GM23338 (cell line): Measurements from ENCODE around the gene NTN4. TPM values are rescaled to one million over a fixed set of nuclear protein-coding genes. Genes with fewer than 3 reads are reported as not detected.

Source experiments
- ATAC-seq: fragments of 200-7000 bp; cut with Tn5 transposase; 3 replicates; pipeline ENCODE4 v1.9.1; 2020
- DNase-seq: peaks from one replicate; pipeline ENCODE4 v3.0.0-alpha.2; 2015; ENCODE audit warnings: low spot score
- H2AFZ ChIP-seq: fragments of 200-600 bp; sonication (generic); 2 replicates; pipeline ENCODE4 v1.8.0; 2016; ENCODE audit warnings: antibody characterized with exemption, mild to moderate bottlenecking, moderate library complexity
- H3F3A ChIP-seq: fragments of 200-600 bp; sonication (generic); replicated peaks from 2 replicates; pipeline ENCODE4 v1.8.0; 2017; ENCODE audit warnings: antibody characterized with exemption, mixed run types, low read depth
- H3K27ac ChIP-seq: fragments of 200-600 bp; sonication (generic); 2 replicates; pipeline ENCODE4 v1.6.1; 2016; ENCODE audit warnings: low read depth
- H3K27me3 ChIP-seq: fragments of 200-600 bp; sonication (generic); 2 replicates; pipeline ENCODE4 v1.8.0; 2016; ENCODE audit warnings: mild to moderate bottlenecking, mixed run types, moderate library complexity; ENCODE audit not compliant: insufficient read depth
- H3K36me3 ChIP-seq: fragments of 200-600 bp; sonication (generic); 2 replicates; pipeline ENCODE4 v1.8.0; 2016; ENCODE audit warnings: mild to moderate bottlenecking; ENCODE audit not compliant: insufficient read depth
- H3K4me1 ChIP-seq: fragments of 200-600 bp; sonication (generic); 2 replicates; pipeline ENCODE4 v1.8.0; 2016; ENCODE audit warnings: mild to moderate bottlenecking, moderate library complexity; ENCODE audit not compliant: insufficient read depth
- H3K4me2 ChIP-seq: fragments of 200-600 bp; sonication (generic); 2 replicates; pipeline ENCODE4 v1.7.1; 2017; ENCODE audit warnings: mixed run types
- H3K4me3 ChIP-seq: fragments of 200-600 bp; sonication (generic); 2 replicates; pipeline ENCODE4 v1.6.1; 2016; ENCODE audit warnings: mixed run types
- H3K79me2 ChIP-seq: fragments of 200-600 bp; sonication (generic); replicated peaks from 2 replicates; pipeline ENCODE4 v1.8.0; 2017; ENCODE audit warnings: mild to moderate bottlenecking; ENCODE audit not compliant: insufficient read depth
- H3K9me2 ChIP-seq: fragments of 200-600 bp; sonication (generic); 2 replicates; pipeline ENCODE4 v1.8.0; 2017; ENCODE audit not compliant: insufficient read depth
- H4K20me1 ChIP-seq: fragments of 200-600 bp; sonication (generic); replicated peaks from 2 replicates; pipeline ENCODE4 v1.8.0; 2017; ENCODE audit warnings: mild to moderate bottlenecking; ENCODE audit not compliant: insufficient read depth
- H3K27ac Mint-ChIP-seq: 2 replicates; pipeline ENCODE4 v1.8.0; 2020; ENCODE audit warnings: inconsistent platforms, mild to moderate bottlenecking, moderate library complexity, mixed read lengths
- H3K27me3 Mint-ChIP-seq: 3 replicates; pipeline ENCODE4 v1.8.0; 2022; ENCODE audit warnings: low read depth, mild to moderate bottlenecking, moderate library complexity, mixed read lengths, inconsistent platforms; ENCODE audit not compliant: insufficient read depth, poor library complexity
- H3K36me3 Mint-ChIP-seq: 3 replicates; pipeline ENCODE4 v1.8.0; 2021; ENCODE audit warnings: low read depth, mild to moderate bottlenecking, inconsistent platforms, moderate library complexity, mixed read lengths
- H3K4me1 Mint-ChIP-seq: 3 replicates; pipeline ENCODE4 v1.8.0; 2020; ENCODE audit warnings: mild to moderate bottlenecking, inconsistent platforms, mixed read lengths
- H3K4me3 Mint-ChIP-seq: 3 replicates; pipeline ENCODE4 v1.8.0; 2021; ENCODE audit warnings: moderate library complexity, mild to moderate bottlenecking, inconsistent platforms, mixed read lengths
- H3K9me3 Mint-ChIP-seq: 3 replicates; pipeline ENCODE4 v1.8.0; 2020; ENCODE audit warnings: moderate library complexity, mild to moderate bottlenecking, inconsistent platforms, mixed read lengths
- CREB1 ChIP-seq: fragments of 250-450 bp; sonication (Bioruptor Pico); IDR thresholded peaks from 2 replicates; pipeline ENCODE4 v1.5.0; 2020; ENCODE audit warnings: low read depth, mild to moderate bottlenecking, moderate library complexity
- EZH2 ChIP-seq: fragments of 200-600 bp; sonication (generic); IDR thresholded peaks from one replicate; pipeline ENCODE4 v1.8.0; 2017; ENCODE audit warnings: antibody characterized with exemption, mild to moderate bottlenecking, low read depth; ENCODE audit not compliant: unreplicated experiment
- EZH2phosphoT487 ChIP-seq: fragments of 200-600 bp; sonication (generic); IDR thresholded peaks from one replicate; pipeline ENCODE4 v1.8.1; 2018; ENCODE audit warnings: antibody characterized with exemption; ENCODE audit not compliant: unreplicated experiment
- JUNB ChIP-seq: IDR thresholded peaks from one replicate; pipeline ENCODE4 v1.6.1; 2016; ENCODE audit warnings: antibody characterized with exemption; ENCODE audit not compliant: unreplicated experiment
- NANOG ChIP-seq: IDR thresholded peaks from 2 replicates; pipeline ENCODE4 v1.6.1; 2016; ENCODE audit warnings: antibody characterized with exemption, borderline replicate concordance
- POLR2AphosphoS5 ChIP-seq: IDR thresholded peaks from 2 replicates; pipeline ENCODE4 v1.6.1; 2016; ENCODE audit warnings: antibody characterized with exemption, low read depth
- STAT1 ChIP-seq: IDR thresholded peaks from one replicate; pipeline ENCODE4 v1.6.1; 2016; ENCODE audit warnings: antibody characterized with exemption; ENCODE audit not compliant: unreplicated experiment
- ZNF114 ChIP-seq: fragments of 250-450 bp; sonication (Bioruptor Pico); IDR thresholded peaks from 2 replicates; pipeline ENCODE4 v1.5.0; 2020; ENCODE audit warnings: mild to moderate bottlenecking, moderate library complexity
- ZNF331 ChIP-seq: fragments of 250-450 bp; sonication (Bioruptor Pico); IDR thresholded peaks from 2 replicates; pipeline ENCODE4 v1.5.0; 2020; ENCODE audit warnings: low read depth, mild to moderate bottlenecking, moderate library complexity
- polyA plus RNA-seq: library from polyadenylated mRNA; unstranded; fragments of >200 nt; fragmentation: Nextera tagmentation; extraction: Ambion mirVana; gene quantifications from 2 replicates; pipeline ENCODE4 v1.2.1, GENCODE V29; 2016
- total RNA-seq: library from RNA; depleted of rRNA; stranded (reverse); fragments of >200 nt; shearing (Covaris generic); gene quantifications from 2 replicates; pipeline ENCODE4 v1.2.3, GENCODE V29; 2014
- TF ChIP-seq, protein P1 (sequence below): IDR thresholded peaks from 2 replicates; pipeline ENCODE4 v1.6.1; 2016; ENCODE audit warnings: antibody characterized with exemption
- TF ChIP-seq, protein P2 (sequence below): fragments of 250-450 bp; sonication (Bioruptor Pico); IDR thresholded peaks from 2 replicates; pipeline ENCODE4 v1.5.0; 2020; ENCODE audit warnings: mild to moderate bottlenecking, moderate library complexity
- TF ChIP-seq, protein P3 (sequence below), 2 experiments: fragments of 200-600 bp in 1 of 2; sonication (generic) in 1 of 2; conservative IDR thresholded peaks; 2 replicates each; pipeline versions ENCODE4 v1.5.1 to v1.6.1; 2016 to 2017; ENCODE audit warnings: antibody characterized with exemption in 2 of 2, low read depth in 2 of 2, mild to moderate bottlenecking in 2 of 2, moderate library complexity in 1 of 2
- TF ChIP-seq, protein P4 (sequence below): IDR thresholded peaks from one replicate; pipeline ENCODE4 v1.6.1; 2018; ENCODE audit warnings: antibody characterized with exemption; ENCODE audit not compliant: unreplicated experiment

Gene NTN4
- total and polyA plus RNA-seq, 2 experiments from 2014 or later = 1.5 to 3.8 TPM

DNA sequence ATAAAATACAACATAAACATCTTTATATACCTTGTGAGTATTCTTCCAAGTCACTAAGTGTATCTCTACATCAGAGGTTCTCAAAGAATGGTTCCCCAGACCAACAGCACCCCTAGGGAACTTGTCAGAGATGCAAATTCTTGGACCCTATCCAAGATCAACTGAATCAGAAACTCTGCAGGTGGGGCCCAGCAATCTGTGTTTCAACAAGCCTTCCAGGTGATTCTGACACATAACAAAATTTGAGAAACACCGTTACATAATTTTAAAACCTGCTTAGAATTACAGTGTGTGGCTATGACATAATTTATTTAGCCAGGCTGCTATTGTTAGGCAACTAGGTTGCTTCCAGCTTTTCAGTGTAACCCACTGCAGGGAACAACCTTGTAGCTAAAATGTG lies 49.8 kb downstream of the NTN4 start:
- Histone ChIP-seq H3F3A (no peaks in the 10 kb centered on the region), H3K27me3 (no peaks in the 10 kb centered on the region), H3K4me3 (no peak overlapping the region), H3K9me2 (no peaks in the 10 kb centered on the region), H3K36me3 (no peaks in the 10 kb centered on the region), H2AFZ (no peak overlapping the region), H4K20me1 (0 out of 2 replicates have a peak, but pooled peaks cover 3% of the 10 kb centered on the region), H3K4me1 (no peaks in the 10 kb centered on the region), H3K79me2 (no peaks in the 10 kb centered on the region), H3K4me2 (no peak overlapping the region), H3K27ac (no peak overlapping the region)
- Mint-ChIP-seq H3K27ac (no peak overlapping the region), H3K36me3 (peaks cover 9% of the 10 kb centered on the region), H3K9me3 (peaks cover 8% of the 10 kb centered on the region; the same call in 2 of the 3 replicates), H3K4me1 (no peaks in the 10 kb centered on the region), H3K27me3 (no peaks in the 10 kb centered on the region), H3K4me3 (no peak overlapping the region)
- ATAC-seq (no peak), DNase-seq (no peak)
- no peak for TF ChIP-seq STAT1
- no peak for TF ChIP-seq EZH2phosphoT487
- no peak for TF ChIP-seq ZNF114 (CRISPR knock-in tag)
- TF ChIP-seq NANOG = no peak
- TF ChIP-seq, protein P1, sequence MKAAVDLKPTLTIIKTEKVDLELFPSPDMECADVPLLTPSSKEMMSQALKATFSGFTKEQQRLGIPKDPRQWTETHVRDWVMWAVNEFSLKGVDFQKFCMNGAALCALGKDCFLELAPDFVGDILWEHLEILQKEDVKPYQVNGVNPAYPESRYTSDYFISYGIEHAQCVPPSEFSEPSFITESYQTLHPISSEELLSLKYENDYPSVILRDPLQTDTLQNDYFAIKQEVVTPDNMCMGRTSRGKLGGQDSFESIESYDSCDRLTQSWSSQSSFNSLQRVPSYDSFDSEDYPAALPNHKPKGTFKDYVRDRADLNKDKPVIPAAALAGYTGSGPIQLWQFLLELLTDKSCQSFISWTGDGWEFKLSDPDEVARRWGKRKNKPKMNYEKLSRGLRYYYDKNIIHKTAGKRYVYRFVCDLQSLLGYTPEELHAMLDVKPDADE = no peak
- TF ChIP-seq ZNF331 (CRISPR knock-in tag) = no peak
- TF ChIP-seq, protein P2, sequence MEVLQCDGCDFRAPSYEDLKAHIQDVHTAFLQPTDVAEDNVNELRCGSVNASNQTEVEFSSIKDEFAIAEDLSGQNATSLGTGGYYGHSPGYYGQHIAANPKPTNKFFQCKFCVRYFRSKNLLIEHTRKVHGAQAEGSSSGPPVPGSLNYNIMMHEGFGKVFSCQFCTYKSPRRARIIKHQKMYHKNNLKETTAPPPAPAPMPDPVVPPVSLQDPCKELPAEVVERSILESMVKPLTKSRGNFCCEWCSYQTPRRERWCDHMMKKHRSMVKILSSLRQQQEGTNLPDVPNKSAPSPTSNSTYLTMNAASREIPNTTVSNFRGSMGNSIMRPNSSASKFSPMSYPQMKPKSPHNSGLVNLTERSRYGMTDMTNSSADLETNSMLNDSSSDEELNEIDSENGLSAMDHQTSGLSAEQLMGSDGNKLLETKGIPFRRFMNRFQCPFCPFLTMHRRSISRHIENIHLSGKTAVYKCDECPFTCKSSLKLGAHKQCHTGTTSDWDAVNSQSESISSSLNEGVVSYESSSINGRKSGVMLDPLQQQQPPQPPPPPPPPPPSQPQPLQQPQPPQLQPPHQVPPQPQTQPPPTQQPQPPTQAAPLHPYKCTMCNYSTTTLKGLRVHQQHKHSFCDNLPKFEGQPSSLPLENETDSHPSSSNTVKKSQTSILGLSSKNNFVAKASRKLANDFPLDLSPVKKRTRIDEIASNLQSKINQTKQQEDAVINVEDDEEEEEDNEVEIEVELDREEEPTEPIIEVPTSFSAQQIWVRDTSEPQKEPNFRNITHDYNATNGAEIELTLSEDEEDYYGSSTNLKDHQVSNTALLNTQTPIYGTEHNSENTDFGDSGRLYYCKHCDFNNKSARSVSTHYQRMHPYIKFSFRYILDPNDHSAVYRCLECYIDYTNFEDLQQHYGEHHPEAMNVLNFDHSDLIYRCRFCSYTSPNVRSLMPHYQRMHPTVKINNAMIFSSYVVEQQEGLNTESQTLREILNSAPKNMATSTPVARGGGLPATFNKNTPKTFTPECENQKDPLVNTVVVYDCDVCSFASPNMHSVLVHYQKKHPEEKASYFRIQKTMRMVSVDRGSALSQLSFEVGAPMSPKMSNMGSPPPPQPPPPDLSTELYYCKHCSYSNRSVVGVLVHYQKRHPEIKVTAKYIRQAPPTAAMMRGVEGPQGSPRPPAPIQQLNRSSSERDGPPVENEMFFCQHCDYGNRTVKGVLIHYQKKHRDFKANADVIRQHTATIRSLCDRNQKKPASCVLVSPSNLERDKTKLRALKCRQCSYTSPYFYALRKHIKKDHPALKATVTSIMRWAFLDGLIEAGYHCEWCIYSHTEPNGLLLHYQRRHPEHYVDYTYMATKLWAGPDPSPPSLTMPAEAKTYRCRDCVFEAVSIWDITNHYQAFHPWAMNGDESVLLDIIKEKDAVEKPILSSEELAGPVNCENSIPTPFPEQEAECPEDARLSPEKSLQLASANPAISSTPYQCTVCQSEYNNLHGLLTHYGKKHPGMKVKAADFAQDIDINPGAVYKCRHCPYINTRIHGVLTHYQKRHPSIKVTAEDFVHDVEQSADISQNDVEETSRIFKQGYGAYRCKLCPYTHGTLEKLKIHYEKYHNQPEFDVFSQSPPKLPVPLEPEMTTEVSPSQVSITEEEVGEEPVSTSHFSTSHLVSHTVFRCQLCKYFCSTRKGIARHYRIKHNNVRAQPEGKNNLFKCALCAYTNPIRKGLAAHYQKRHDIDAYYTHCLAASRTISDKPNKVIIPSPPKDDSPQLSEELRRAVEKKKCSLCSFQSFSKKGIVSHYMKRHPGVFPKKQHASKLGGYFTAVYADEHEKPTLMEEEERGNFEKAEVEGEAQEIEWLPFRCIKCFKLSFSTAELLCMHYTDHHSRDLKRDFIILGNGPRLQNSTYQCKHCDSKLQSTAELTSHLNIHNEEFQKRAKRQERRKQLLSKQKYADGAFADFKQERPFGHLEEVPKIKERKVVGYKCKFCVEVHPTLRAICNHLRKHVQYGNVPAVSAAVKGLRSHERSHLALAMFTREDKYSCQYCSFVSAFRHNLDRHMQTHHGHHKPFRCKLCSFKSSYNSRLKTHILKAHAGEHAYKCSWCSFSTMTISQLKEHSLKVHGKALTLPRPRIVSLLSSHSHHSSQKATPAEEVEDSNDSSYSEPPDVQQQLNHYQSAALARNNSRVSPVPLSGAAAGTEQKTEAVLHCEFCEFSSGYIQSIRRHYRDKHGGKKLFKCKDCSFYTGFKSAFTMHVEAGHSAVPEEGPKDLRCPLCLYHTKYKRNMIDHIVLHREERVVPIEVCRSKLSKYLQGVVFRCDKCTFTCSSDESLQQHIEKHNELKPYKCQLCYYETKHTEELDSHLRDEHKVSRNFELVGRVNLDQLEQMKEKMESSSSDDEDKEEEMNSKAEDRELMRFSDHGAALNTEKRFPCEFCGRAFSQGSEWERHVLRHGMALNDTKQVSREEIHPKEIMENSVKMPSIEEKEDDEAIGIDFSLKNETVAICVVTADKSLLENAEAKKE = no peak
- TF ChIP-seq, protein P3, sequence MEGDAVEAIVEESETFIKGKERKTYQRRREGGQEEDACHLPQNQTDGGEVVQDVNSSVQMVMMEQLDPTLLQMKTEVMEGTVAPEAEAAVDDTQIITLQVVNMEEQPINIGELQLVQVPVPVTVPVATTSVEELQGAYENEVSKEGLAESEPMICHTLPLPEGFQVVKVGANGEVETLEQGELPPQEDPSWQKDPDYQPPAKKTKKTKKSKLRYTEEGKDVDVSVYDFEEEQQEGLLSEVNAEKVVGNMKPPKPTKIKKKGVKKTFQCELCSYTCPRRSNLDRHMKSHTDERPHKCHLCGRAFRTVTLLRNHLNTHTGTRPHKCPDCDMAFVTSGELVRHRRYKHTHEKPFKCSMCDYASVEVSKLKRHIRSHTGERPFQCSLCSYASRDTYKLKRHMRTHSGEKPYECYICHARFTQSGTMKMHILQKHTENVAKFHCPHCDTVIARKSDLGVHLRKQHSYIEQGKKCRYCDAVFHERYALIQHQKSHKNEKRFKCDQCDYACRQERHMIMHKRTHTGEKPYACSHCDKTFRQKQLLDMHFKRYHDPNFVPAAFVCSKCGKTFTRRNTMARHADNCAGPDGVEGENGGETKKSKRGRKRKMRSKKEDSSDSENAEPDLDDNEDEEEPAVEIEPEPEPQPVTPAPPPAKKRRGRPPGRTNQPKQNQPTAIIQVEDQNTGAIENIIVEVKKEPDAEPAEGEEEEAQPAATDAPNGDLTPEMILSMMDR (conservative IDR thresholded peaks at IDR 0.05; ENCODE audit: low read depth in 2 of 2) = no peak
- no peak for TF ChIP-seq EZH2
- TF ChIP-seq, protein P4, sequence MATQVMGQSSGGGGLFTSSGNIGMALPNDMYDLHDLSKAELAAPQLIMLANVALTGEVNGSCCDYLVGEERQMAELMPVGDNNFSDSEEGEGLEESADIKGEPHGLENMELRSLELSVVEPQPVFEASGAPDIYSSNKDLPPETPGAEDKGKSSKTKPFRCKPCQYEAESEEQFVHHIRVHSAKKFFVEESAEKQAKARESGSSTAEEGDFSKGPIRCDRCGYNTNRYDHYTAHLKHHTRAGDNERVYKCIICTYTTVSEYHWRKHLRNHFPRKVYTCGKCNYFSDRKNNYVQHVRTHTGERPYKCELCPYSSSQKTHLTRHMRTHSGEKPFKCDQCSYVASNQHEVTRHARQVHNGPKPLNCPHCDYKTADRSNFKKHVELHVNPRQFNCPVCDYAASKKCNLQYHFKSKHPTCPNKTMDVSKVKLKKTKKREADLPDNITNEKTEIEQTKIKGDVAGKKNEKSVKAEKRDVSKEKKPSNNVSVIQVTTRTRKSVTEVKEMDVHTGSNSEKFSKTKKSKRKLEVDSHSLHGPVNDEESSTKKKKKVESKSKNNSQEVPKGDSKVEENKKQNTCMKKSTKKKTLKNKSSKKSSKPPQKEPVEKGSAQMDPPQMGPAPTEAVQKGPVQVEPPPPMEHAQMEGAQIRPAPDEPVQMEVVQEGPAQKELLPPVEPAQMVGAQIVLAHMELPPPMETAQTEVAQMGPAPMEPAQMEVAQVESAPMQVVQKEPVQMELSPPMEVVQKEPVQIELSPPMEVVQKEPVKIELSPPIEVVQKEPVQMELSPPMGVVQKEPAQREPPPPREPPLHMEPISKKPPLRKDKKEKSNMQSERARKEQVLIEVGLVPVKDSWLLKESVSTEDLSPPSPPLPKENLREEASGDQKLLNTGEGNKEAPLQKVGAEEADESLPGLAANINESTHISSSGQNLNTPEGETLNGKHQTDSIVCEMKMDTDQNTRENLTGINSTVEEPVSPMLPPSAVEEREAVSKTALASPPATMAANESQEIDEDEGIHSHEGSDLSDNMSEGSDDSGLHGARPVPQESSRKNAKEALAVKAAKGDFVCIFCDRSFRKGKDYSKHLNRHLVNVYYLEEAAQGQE = no peak
- TF ChIP-seq CREB1 = no peak
- no peak for TF ChIP-seq JUNB
- TF ChIP-seq POLR2AphosphoS5 = no peak
